GM18870 (cell line): ENCODE data around the gene EYS.
"Not testable (repeated sequence)": the region's sequence is repeated elsewhere in the genome, so short reads cannot be mapped to it uniquely, and the experiment has no call there.

Source experiments
- ATAC-seq: cut with Tn5 transposase; IDR thresholded peaks from one replicate; pipeline ENCODE4 v1.9.1; 2021; ENCODE audit warnings: moderate library complexity; ENCODE audit not compliant: unreplicated experiment

Gene EYS

GRCh38 chr6:65637289-65638046 lies 69.6 kb downstream of the EYS start:
- ATAC-seq = no peak

DNA sequence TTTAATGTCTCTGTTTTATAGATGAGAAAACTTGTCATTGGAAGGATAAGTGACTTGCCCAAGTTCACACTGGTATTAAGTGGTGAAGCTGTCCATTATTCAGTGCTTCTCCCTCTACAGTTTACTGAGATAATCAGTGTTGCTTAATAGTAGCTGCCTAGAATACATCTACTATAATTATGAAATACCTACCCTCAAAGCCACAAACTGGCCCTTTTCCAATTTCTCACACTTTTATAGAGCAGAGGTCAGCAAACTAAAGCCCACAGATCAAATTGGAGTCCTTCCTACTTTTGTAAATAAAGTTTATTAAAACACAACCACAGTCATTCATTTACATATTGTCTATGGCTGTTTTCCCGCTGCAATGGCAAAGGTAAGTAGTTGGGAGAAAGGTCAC lies 73.5 kb downstream of the EYS start:
- no peak for ATAC-seq

- no peak for ATAC-seq
These were observed 75.3 kb downstream of the EYS start for GRCh38 chr6:65631711-65632110.

GRCh38 chr6:65627434-65627999 lies 79.5 kb downstream of the EYS start:
- not testable (repeated sequence) for ATAC-seq

GRCh38 chr6:65627015-65627414 lies 80.0 kb downstream of the EYS start:
- ATAC-seq = no peak

- no peak for ATAC-seq
These were observed 83.5 kb downstream of the EYS start for GRCh38 chr6:65623566-65623965.

DNA sequence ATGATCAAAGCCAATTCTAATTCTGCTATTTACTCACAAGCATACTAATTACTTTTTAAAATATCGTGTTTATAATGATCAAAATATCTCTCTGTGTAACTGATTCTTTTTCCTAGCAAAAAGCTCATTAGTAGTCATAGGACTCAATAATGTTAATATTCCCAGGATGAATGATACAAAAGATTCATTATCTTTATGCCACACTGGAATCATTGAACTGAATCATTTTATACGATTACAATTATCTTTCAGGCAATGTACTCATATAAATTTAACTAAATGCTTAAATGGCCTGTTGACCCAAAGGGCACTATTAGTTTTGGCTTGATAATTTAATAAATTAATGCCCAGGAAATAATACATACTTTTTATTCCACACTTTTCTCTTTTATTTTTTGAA lies 96.3 kb downstream of the EYS start:
- ATAC-seq = no peak

GRCh38 chr6:65595540-65595939 lies 111.5 kb downstream of the EYS start:
- ATAC-seq = no peak

DNA sequence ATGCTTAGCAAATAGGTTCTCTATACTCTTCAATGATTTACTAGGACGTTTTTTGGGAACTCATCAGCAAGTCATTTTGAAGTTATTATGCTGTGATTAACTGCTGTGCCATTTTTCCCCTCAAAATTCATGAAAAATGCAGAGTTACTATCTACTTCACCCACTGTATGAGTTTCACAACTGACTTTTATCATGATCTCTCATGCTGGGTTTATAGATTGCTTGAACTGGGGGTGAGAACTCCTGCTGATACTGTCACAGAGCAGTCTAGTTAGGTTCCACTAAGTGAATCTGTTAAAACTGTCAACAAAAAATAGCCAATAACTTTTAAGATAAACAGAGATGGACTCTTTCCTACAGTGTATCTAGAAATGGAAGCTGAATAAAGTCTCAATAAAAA lies 136.7 kb downstream of the EYS start:
- ATAC-seq = no peak

- no peak for ATAC-seq
These were observed 137.5 kb downstream of the EYS start for GRCh38 chr6:65569505-65569904.

DNA sequence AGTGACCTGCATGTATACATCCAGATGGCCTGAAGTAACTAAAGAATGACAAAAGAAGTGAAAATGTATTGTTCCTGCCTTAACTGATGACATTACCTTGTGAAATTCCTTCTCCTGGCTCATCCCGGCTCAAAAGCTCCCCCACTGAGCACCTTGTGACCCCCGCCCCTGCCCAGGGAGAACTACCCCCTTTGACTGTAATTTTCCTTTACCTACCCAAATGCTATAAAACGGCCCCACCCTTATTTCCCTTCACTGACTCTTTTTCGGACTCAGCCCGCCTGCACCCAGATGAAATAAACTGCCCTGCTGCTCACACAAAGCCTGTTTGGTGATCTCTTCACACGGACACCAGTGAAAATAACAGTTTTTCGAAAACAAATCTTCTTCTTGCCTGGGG lies 138.0 kb downstream of the EYS start:
- ATAC-seq = not testable (repeated sequence)

- ATAC-seq = no peak
These were observed 140.9 kb downstream of the EYS start for GRCh38 chr6:65566117-65566516.

- no peak for ATAC-seq
These were observed 149.0 kb downstream of the EYS start for GRCh38 chr6:65558071-65558470.

GRCh38 chr6:65557224-65557623 lies 149.8 kb downstream of the EYS start:
- ATAC-seq = no peak

DNA sequence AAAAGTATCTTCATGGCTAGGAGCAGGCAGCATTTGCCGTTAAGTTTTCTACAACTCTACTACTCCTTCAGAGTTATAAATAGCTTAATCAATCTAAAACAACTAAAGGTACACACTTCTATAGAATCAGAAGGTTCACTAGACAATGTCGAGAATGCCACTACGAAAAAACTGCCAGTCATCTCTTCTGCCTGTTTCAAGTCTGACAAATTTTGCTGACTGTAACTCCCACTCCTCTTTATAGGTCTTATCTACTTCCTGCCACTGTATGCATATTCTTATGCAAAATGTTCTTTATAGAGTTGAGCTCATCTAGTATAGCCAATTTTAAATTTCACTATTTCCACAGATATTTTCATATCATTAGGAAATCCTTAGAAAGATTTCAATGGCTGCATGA lies 160.1 kb downstream of the EYS start:
- no peak for ATAC-seq

DNA sequence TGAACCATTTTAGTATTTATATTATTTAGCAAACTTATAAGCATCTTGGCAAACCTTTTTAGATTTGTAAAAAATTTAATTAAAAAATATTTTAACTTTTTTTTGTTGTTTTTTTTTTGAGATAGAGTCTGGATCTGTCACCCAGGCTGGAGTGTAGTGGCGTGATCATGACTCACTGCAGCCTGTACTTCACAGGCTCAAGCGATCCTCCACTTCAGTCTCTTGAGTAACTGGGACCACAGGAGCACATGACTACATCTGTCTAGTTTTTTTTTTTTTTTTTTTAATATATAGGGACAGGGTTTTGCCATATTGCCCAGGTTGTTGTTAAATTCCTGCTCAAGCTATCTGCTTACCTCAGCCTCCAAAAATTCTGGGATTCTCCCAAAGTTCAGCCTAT lies 161.1 kb downstream of the EYS start:
- ATAC-seq = no peak

DNA sequence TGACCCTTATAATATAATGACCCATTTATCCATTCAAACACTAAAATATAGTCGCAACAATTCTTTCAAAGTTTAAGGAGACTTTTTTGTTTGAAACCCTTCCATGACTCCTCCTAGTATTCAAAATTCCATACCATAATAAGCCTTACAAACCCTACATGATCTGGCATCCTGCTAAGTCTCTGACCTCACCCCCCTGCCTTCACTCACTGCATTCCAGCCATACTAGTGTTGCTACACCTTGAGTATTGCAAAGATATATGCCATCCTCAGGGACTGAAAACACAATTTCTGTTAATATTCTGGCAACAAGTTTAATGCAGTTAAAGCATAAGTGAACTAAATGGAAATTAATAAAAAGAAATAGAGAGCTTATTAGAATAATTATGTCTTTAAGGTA lies 168.4 kb downstream of the EYS start:
- ATAC-seq = no peak

- no peak for ATAC-seq
These were observed 169.4 kb downstream of the EYS start for GRCh38 chr6:65537600-65537999.

DNA sequence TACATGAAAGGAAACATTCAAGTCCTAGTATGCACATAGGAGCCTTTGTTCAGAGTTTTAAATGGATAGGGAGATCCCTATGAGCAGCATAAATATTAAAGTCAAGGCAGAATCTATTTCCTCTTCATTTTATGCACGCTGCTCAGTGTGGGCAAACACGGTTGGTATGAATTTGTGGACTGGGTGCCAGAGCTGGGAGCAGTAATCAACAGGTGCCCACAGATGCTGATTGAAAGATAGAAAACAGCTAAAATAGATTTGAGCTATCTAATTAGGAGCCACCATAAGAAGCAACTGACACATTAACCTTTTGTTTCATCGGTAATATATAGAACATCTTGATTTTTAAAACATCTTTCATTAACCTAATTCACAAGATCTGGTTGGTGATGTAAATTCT lies 175.5 kb downstream of the EYS start:
- ATAC-seq = no peak

DNA sequence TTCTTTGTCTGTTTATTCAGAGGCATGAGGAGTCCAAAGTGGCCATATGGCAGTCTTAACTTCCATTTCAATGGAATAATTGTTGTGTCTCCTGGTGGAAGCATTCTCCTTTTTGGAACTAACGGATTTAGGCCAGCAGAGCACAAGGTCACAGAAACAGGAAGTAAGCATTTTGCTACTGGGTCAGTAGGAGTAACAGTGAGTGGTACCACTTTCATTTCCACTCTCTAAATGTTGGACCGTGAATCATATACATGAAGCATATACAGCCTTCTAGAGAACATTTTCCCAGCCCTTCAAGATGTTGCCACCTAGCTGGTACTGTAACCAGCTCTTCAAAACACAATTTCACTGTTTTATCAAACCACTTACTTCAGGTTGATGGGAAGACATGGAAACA lies 182.8 kb downstream of the EYS start:
- no peak for ATAC-seq

DNA sequence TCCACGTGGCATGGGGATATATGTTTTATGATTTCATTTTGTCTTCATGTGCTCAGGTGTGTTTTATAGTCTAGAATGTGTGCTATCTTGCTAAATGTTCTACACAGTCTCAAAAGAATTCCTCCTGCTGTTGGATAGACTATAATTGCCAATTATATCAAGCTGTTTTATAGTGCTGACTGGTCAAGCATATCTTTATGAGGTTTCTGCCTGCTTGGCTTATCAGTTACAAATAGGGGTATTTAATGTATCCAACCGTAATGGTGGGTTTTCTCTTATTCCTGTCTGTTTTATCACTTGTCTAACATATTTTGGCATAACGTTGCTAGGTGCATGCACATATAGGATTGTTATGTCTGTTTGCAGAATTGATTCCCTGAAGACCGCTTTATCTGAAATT lies 201.3 kb downstream of the EYS start:
- no peak for ATAC-seq

- ATAC-seq = peak; percentile 59
These were observed 206.0 kb downstream of the EYS start for GRCh38 chr6:65501045-65501444.

DNA sequence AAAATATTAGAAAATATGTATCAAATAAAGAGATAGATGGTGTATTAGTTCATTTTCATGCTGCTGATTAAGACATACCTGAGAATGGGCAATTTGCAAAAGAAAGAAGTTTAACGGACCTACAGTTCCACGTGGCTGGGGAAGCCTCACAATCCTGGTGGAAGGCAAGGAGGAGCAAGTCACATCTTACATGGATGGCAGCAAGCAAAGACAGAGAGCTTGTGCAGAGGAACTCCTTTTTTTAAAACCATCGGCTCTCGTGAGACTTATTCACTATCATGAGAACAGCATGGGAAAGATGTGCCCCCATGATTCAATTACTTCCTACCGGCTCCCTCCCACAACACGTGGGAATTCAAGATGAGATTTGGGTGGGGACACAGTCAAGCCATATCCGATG lies 223.4 kb downstream of the EYS start:
- not testable (repeated sequence) for ATAC-seq
